GM19438 (cell line): Measurements from ENCODE around the gene COPS3.

Experiments used
- ATAC-seq: cut with Tn5 transposase; IDR thresholded peaks from one replicate; pipeline ENCODE4 v1.9.1; 2021; ENCODE audit warnings: low read depth; ENCODE audit not compliant: unreplicated experiment

The COPS3 gene

DNA sequence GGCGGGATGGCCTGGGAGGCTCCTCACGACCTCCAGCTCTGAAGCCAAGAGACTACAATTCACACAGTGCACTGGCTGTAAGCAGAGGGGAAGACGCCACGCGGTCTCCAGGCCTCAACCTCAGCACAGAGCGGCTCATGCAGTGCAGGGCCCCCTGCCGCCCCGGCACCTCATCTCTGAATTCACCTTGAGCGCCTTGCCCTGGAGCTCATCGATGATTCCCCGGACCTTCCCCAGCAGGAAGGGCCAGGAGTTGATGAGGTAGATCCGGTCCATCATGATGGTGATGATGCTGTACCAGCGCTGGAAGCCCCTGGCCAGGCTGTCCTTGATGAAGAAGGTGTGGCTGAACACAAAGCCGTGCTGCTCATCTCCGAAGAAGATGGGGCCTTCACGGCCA, 57.3 kb downstream of the COPS3 start:
- ATAC-seq = no peak

DNA sequence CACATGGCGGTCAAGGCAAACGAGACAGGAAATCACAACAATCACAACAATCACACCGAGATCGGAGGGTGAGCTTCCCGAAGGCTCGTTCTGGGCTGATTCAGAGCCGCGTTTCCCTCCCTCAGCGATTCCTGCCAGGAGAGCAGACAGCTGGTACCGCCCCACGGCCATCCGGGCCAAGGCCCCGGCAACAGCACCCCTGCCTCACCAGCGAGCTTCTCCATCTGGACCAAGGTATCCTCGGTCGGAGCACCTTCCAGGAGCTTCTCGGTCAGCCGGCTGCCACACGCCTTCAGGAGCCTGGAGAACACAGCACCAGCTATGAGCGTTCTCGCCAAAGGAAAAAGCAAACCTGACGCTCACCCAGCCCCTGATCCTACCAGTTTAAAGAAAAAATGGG, 59.7 kb downstream of the COPS3 start:
- no peak for ATAC-seq

DNA sequence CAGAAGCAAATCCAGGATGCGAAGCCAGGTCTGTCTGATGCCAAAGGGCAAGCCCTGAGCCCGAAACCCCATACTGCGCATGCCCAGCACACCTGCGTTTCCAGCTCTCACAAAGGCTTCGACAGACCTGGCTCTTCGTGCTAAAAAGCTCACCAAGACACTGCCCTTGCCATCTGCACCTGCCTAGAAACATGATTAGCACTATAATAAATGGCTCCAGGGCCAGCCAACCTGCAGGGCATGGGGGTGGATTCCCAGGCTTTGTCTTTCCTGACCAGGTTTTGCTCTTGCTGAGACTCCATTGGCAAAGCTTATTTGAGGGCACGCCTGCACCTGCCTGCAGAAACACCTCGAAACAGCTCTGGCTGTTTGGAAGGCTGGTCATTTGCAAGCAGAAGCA, 60.5 kb downstream of the COPS3 start:
- ATAC-seq = no peak

GRCh38 chr17:17217995-17218394, 63.1 kb downstream of the COPS3 start:
- no peak for ATAC-seq

DNA sequence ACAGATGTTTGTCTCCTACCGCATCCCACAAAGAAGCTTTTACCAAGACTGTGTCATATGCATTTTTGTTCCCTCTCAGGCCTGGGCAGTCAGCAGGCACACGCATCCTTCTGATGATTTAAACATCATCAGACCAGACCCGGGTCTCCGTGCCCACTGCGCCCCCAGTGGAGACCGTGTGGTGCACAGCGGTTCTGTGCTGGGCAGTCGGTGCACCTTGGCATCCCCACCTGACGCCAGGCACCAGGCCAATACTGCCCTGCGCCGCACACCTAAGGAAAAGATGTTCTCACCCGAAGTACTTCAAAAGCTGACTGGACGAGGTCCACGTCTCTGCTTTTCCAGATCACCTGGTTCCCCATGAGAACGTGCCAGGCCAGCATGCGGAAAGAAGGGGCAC, 64.3 kb downstream of the COPS3 start:
- ATAC-seq = no peak

GRCh38 chr17:17216236-17216635, 64.8 kb downstream of the COPS3 start:
- ATAC-seq = no peak

- ATAC-seq = no peak
Observed at GRCh38 chr17:17215575-17215974, 65.5 kb downstream of the COPS3 start.

GRCh38 chr17:17214646-17215436, 66.2 kb downstream of the COPS3 start:
- no peak for ATAC-seq

GRCh38 chr17:17213775-17214174, 67.3 kb downstream of the COPS3 start:
- ATAC-seq = no peak

GRCh38 chr17:17207998-17208397, 73.0 kb downstream of the COPS3 start:
- no peak for ATAC-seq

DNA sequence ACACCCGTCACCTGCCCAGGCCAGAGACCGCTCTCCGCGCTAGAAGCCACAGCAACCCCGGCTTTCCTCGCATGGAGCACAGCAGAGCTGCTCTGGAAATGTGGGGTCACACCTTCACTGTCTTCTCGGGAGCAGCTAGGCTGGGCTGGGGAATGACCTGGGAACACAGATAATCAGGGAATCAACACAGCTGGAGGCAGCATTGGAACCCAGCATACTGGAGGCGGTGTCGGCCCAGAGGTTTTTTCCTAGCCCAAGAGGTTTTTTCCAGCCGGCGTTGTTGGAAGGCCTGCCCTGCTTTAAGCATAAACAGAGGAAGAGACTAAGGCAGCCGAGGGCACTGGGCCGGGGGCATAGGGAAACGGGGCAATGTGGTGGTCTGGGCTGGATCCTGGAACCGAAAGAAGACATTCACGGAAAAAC, 74.1 kb downstream of the COPS3 start:
- ATAC-seq = no peak

GRCh38 chr17:17206124-17206912, 74.7 kb downstream of the COPS3 start, which contains the start of gene PLD6:
Gene PLD6 (minus strand): TSS chr17:17206333. CDS start chr17:17206286, 47 bp downstream.
- ATAC-seq = peak; percentile 58

DNA sequence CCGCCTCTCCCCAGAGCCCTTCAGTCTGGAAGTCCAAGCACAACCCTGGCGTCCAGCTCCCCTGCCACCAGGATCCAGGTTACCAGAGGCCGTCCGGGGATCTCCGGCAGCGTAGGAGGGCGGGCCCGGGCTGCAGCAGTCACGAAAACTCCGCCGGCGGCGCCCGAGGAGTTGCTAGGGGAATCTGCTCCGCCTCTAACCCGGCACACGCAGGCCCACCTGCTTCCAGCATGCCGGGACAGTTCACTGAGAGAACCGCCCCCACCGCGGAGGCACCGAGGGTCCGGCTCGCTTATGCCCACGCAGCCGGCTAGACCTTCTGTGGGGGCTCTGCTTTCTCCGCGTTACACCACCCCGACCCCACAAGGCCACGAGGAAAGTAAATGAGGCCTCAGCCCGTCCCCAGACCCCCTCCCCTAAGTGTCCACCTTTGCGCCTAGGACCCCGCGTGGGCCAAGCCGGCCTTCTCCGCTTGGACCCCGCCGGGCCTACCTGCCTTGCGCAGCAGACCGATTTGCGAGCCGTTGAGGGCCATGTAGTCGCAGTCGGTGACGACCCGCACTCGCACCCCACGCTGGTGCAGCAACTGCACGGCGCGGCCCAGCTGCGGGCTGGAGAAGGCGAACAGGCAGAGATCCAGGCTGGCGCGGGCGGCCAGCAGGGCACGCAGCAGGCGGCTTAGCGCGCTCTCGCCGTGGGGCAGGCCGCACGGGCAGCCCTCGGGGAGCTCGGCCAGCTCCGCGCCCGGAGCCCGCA, 75.5 kb downstream of the COPS3 start:
- ATAC-seq = peak; percentile 48

DNA sequence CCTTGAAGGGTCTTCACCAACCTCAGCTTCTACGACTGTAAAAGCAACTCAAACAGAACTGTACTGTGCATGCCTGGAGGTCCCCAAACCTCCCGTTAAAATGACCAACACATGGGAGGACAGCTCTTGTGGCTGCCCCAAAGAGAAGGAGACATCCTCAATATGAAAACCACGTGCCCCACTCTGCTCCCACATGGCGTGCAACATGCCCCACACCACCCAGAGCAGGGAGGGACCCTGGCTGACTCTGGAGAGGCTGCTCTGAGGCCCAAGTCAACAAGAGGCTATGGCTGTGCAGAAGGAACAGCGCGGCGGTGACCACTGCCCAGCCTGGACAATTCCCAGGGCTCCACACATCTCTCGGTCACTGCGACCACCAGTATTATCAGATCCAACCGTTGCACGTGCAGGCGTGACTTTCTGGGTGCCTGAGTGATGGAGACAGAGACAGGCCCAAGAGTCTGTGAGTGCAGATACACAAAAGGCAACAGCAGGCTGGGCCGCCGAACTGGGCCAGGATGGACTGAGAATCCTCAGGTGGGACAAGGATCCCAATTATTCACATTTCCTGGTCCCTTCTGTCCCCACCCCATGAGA, 76.3 kb downstream of the COPS3 start:
- ATAC-seq = no peak

DNA sequence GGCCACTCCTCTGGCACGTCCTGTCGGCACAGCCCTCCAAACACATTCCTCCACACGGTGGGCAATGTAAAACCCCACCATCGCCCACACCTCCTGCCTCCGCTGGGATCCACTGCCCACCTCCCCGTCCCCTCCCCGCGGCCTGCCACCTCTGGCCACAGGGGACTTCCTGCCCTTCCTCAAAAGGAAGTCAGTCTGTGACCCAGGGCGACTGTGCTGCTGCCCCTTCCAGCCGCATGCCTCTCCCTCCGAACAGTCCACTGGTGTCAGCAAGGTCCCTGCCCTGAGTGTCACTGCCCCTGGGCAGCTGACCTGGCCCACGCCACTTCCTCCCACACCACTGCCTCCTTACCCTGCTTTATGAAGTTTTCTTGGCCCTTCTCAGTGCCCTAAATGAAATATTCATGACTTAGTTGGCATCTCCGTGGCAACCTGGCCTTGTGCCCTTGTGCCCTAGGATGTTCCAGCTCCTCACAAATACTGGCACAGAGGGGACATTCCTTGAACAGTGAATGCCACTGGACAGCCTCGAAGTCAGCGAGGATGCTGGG, 76.9 kb downstream of the COPS3 start:
- no peak for ATAC-seq

- no peak for ATAC-seq
Observed at GRCh38 chr17:17203173-17203730, 77.8 kb downstream of the COPS3 start.

DNA sequence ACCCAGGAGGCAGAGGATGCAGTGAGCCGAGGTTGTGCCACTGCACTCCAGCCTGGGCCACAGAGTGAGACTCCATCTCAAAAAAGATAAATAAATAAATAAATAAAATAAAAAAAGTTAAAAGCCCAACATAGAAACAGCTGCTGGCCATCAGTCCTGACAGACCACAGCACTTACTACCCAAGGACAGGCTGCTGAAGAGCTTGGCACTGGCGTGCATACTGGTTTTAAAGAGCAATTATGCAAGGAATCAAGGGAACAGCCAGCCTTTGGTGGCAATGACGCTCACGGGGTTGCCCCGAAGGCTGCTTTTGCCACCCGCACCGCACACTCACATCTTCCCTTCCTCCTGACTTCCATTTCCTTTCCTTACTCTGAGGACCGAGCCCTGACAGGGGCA, 79.1 kb downstream of the COPS3 start:
- no peak for ATAC-seq

DNA sequence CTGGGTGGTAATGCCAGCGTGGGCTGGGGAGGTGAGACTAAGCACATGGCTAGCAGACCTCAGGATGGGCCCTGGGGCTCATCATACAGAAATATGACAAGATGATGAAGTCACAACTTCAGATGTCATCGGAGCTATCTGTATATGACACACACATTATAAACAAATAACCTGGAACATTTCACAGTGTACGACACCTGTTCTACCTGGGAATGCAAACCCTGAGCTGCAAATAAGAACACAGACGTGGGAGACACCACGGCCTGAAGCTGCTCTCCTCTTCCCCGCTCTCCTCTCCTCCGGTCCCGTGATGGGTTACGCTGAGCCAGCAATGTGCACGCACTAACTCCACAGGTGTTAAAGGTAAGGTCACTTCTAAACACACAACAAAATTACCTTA, 79.8 kb downstream of the COPS3 start:
- ATAC-seq = no peak

GRCh38 chr17:17200831-17201230, 80.2 kb downstream of the COPS3 start:
- no peak for ATAC-seq

GRCh38 chr17:17200311-17200710, 80.7 kb downstream of the COPS3 start:
- no peak for ATAC-seq
